GM23338 (cell line): ENCODE measurements around the gene NTPCR. TPM values are rescaled to one million over a fixed set of nuclear protein-coding genes. Genes with fewer than 3 reads are reported as not detected.
A peak's percentile ranks its signal among the peaks of the same experiment; 100 is the strongest.

Source experiments
- ATAC-seq: fragments of 200-7000 bp; cut with Tn5 transposase; 3 replicates; pipeline ENCODE4 v1.9.1; 2020
- DNase-seq: peaks from one replicate; pipeline ENCODE4 v3.0.0-alpha.2; 2015; ENCODE audit warnings: low spot score
- H2AFZ ChIP-seq: fragments of 200-600 bp; sonication (generic); 2 replicates; pipeline ENCODE4 v1.8.0; 2016; ENCODE audit warnings: antibody characterized with exemption, mild to moderate bottlenecking, moderate library complexity
- H3F3A ChIP-seq: fragments of 200-600 bp; sonication (generic); replicated peaks from 2 replicates; pipeline ENCODE4 v1.8.0; 2017; ENCODE audit warnings: antibody characterized with exemption, mixed run types, low read depth
- H3K27ac ChIP-seq: fragments of 200-600 bp; sonication (generic); 2 replicates; pipeline ENCODE4 v1.6.1; 2016; ENCODE audit warnings: low read depth
- H3K27me3 ChIP-seq: fragments of 200-600 bp; sonication (generic); 2 replicates; pipeline ENCODE4 v1.8.0; 2016; ENCODE audit warnings: mild to moderate bottlenecking, mixed run types, moderate library complexity; ENCODE audit not compliant: insufficient read depth
- H3K36me3 ChIP-seq: fragments of 200-600 bp; sonication (generic); 2 replicates; pipeline ENCODE4 v1.8.0; 2016; ENCODE audit warnings: mild to moderate bottlenecking; ENCODE audit not compliant: insufficient read depth
- H3K4me1 ChIP-seq: fragments of 200-600 bp; sonication (generic); 2 replicates; pipeline ENCODE4 v1.8.0; 2016; ENCODE audit warnings: mild to moderate bottlenecking, moderate library complexity; ENCODE audit not compliant: insufficient read depth
- H3K4me2 ChIP-seq: fragments of 200-600 bp; sonication (generic); 2 replicates; pipeline ENCODE4 v1.7.1; 2017; ENCODE audit warnings: mixed run types
- H3K4me3 ChIP-seq: fragments of 200-600 bp; sonication (generic); 2 replicates; pipeline ENCODE4 v1.6.1; 2016; ENCODE audit warnings: mixed run types
- H3K79me2 ChIP-seq: fragments of 200-600 bp; sonication (generic); replicated peaks from 2 replicates; pipeline ENCODE4 v1.8.0; 2017; ENCODE audit warnings: mild to moderate bottlenecking; ENCODE audit not compliant: insufficient read depth
- H3K9me2 ChIP-seq: fragments of 200-600 bp; sonication (generic); 2 replicates; pipeline ENCODE4 v1.8.0; 2017; ENCODE audit not compliant: insufficient read depth
- H4K20me1 ChIP-seq: fragments of 200-600 bp; sonication (generic); replicated peaks from 2 replicates; pipeline ENCODE4 v1.8.0; 2017; ENCODE audit warnings: mild to moderate bottlenecking; ENCODE audit not compliant: insufficient read depth
- H3K27ac Mint-ChIP-seq: 2 replicates; pipeline ENCODE4 v1.8.0; 2020; ENCODE audit warnings: inconsistent platforms, mild to moderate bottlenecking, moderate library complexity, mixed read lengths
- H3K27me3 Mint-ChIP-seq: 3 replicates; pipeline ENCODE4 v1.8.0; 2022; ENCODE audit warnings: low read depth, mild to moderate bottlenecking, moderate library complexity, mixed read lengths, inconsistent platforms; ENCODE audit not compliant: insufficient read depth, poor library complexity
- H3K36me3 Mint-ChIP-seq: 3 replicates; pipeline ENCODE4 v1.8.0; 2021; ENCODE audit warnings: low read depth, mild to moderate bottlenecking, inconsistent platforms, moderate library complexity, mixed read lengths
- H3K4me1 Mint-ChIP-seq: 3 replicates; pipeline ENCODE4 v1.8.0; 2020; ENCODE audit warnings: mild to moderate bottlenecking, inconsistent platforms, mixed read lengths
- H3K4me3 Mint-ChIP-seq: 3 replicates; pipeline ENCODE4 v1.8.0; 2021; ENCODE audit warnings: moderate library complexity, mild to moderate bottlenecking, inconsistent platforms, mixed read lengths
- H3K9me3 Mint-ChIP-seq: 3 replicates; pipeline ENCODE4 v1.8.0; 2020; ENCODE audit warnings: moderate library complexity, mild to moderate bottlenecking, inconsistent platforms, mixed read lengths
- CREB1 ChIP-seq: fragments of 250-450 bp; sonication (Bioruptor Pico); IDR thresholded peaks from 2 replicates; pipeline ENCODE4 v1.5.0; 2020; ENCODE audit warnings: low read depth, mild to moderate bottlenecking, moderate library complexity
- CTCF ChIP-seq, 2 experiments: fragments of 200-600 bp in 1 of 2; sonication (generic) in 1 of 2; conservative IDR thresholded peaks; 2 replicates each; pipeline versions ENCODE4 v1.5.1 to v1.6.1; 2016 to 2017; ENCODE audit warnings: antibody characterized with exemption in 2 of 2, low read depth in 2 of 2, mild to moderate bottlenecking in 2 of 2, moderate library complexity in 1 of 2
- EZH2 ChIP-seq: fragments of 200-600 bp; sonication (generic); IDR thresholded peaks from one replicate; pipeline ENCODE4 v1.8.0; 2017; ENCODE audit warnings: antibody characterized with exemption, mild to moderate bottlenecking, low read depth; ENCODE audit not compliant: unreplicated experiment
- EZH2phosphoT487 ChIP-seq: fragments of 200-600 bp; sonication (generic); IDR thresholded peaks from one replicate; pipeline ENCODE4 v1.8.1; 2018; ENCODE audit warnings: antibody characterized with exemption; ENCODE audit not compliant: unreplicated experiment
- JUNB ChIP-seq: IDR thresholded peaks from one replicate; pipeline ENCODE4 v1.6.1; 2016; ENCODE audit warnings: antibody characterized with exemption; ENCODE audit not compliant: unreplicated experiment
- POLR2AphosphoS5 ChIP-seq: IDR thresholded peaks from 2 replicates; pipeline ENCODE4 v1.6.1; 2016; ENCODE audit warnings: antibody characterized with exemption, low read depth
- ZNF331 ChIP-seq: fragments of 250-450 bp; sonication (Bioruptor Pico); IDR thresholded peaks from 2 replicates; pipeline ENCODE4 v1.5.0; 2020; ENCODE audit warnings: low read depth, mild to moderate bottlenecking, moderate library complexity
- ZNF462 ChIP-seq: fragments of 250-450 bp; sonication (Bioruptor Pico); IDR thresholded peaks from 2 replicates; pipeline ENCODE4 v1.5.0; 2020; ENCODE audit warnings: mild to moderate bottlenecking, moderate library complexity
- polyA plus RNA-seq: library from polyadenylated mRNA; unstranded; fragments of >200 nt; fragmentation: Nextera tagmentation; extraction: Ambion mirVana; gene quantifications from 2 replicates; pipeline ENCODE4 v1.2.1, GENCODE V29; 2016
- total RNA-seq: library from RNA; depleted of rRNA; stranded (reverse); fragments of >200 nt; shearing (Covaris generic); gene quantifications from 2 replicates; pipeline ENCODE4 v1.2.3, GENCODE V29; 2014

NTPCR gene
- total and polyA plus RNA-seq, 2 experiments from 2014 or later, result 64.1 to 150 TPM

GRCh38 chr1:233027046-233027445, 76.6 kb downstream of the NTPCR start:
- no peak overlapping the region for H3K4me3 ChIP-seq
- H3K4me1 ChIP-seq, result peaks cover 23% of the 10 kb centered on the region
- TF ChIP-seq CREB1 (no peak), CTCF (conservative IDR thresholded peaks at IDR 0.05; ENCODE audit: low read depth in 2 of 2) (no peak), ZNF331 (CRISPR knock-in tag) (no peak), POLR2AphosphoS5 (no peak), EZH2 (no peak), JUNB (no peak), EZH2phosphoT487 (no peak), ZNF462 (CRISPR knock-in tag) (no peak)
- Mint-ChIP-seq H3K9me3 (no peaks in the 10 kb centered on the region; the same call in 2 of the 3 replicates), H3K27me3 (peaks cover 9% of the 10 kb centered on the region), H3K27ac (no peak overlapping the region), H3K4me1 (peaks cover 30% of the 10 kb centered on the region), H3K36me3 (peaks cover 16% of the 10 kb centered on the region), H3K4me3 (no peak overlapping the region)
- H4K20me1 ChIP-seq, result no peaks in the 10 kb centered on the region
- no peak overlapping the region for H3K4me2 ChIP-seq
- H3K79me2 ChIP-seq, result no peaks in the 10 kb centered on the region
- H3K36me3 ChIP-seq, result no peaks in the 10 kb centered on the region; the same call in 1 of the 2 replicates
- no peaks in the 10 kb centered on the region for H3K9me2 ChIP-seq
- no peak overlapping the region for H2AFZ ChIP-seq
- ATAC-seq (no peak), DNase-seq (peak; percentile 31)
- H3F3A ChIP-seq, result no peaks in the 10 kb centered on the region
- H3K27ac ChIP-seq, result no peak overlapping the region
- no peaks in the 10 kb centered on the region for H3K27me3 ChIP-seq
